Body of pancreas (tissue), 4 donors: ENCODE results near the gene TFB1M.

Source experiments
- POLR2A ChIP-seq, 3 donors: fragments of 450-650 bp; IDR thresholded peaks; one replicate each; pipeline ENCODE4 v1.6.1; 2016; ENCODE audit warnings: antibody characterized with exemption in 3 of 3, mild to moderate bottlenecking in 2 of 3
- TF ChIP-seq, protein P1 (sequence below), 7 experiments: fragments of 450-650 bp in 4 of 7; fragments of 200-600 bp in 3 of 7; sonication (generic) in 3 of 7; IDR thresholded peaks; one replicate each; pipeline ENCODE4 v1.5.1; 2016 to 2019; ENCODE audit warnings: antibody characterized with exemption in 7 of 7

GRCh38 chr6:155250701-155251381 lies 63.4 kb downstream of the TFB1M start:
- TF ChIP-seq, protein P1, sequence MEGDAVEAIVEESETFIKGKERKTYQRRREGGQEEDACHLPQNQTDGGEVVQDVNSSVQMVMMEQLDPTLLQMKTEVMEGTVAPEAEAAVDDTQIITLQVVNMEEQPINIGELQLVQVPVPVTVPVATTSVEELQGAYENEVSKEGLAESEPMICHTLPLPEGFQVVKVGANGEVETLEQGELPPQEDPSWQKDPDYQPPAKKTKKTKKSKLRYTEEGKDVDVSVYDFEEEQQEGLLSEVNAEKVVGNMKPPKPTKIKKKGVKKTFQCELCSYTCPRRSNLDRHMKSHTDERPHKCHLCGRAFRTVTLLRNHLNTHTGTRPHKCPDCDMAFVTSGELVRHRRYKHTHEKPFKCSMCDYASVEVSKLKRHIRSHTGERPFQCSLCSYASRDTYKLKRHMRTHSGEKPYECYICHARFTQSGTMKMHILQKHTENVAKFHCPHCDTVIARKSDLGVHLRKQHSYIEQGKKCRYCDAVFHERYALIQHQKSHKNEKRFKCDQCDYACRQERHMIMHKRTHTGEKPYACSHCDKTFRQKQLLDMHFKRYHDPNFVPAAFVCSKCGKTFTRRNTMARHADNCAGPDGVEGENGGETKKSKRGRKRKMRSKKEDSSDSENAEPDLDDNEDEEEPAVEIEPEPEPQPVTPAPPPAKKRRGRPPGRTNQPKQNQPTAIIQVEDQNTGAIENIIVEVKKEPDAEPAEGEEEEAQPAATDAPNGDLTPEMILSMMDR (IDR thresholded peaks at IDR 0.05): no peak
- no peak for TF ChIP-seq POLR2A (IDR thresholded peaks at IDR 0.05)
